ENCODE results near the gene LDHD. TPM values are rescaled to one million over a fixed set of nuclear protein-coding genes. Genes with fewer than 3 reads are reported as not detected.

The LDHD gene
- total and polyA plus RNA-seq, 2 experiments from 2014 or later = 0.65 to 1.1 TPM

GRCh38 chr16:75127713-75128415 lies 11.3 kb upstream of the LDHD start:
- Histone ChIP-seq H3K9me3 (ENCODE audit: low read depth) (no peaks in the 10 kb centered on the region), H3K9ac (no peak overlapping the region), H2AFZ (no peak overlapping the region), H3K4me3 (no peak overlapping the region), H3K4me1 (ENCODE audit: insufficient read depth) (no peaks in the 10 kb centered on the region), H4K20me1 (ENCODE audit: insufficient read depth) (no peaks in the 10 kb centered on the region), H3F3A (ENCODE audit: insufficient read depth) (no peaks in the 10 kb centered on the region), H3K27ac (no peak overlapping the region), H3K9me2 (ENCODE audit: insufficient read depth) (no peaks in the 10 kb centered on the region), H3K79me2 (ENCODE audit: insufficient read depth) (no peaks in the 10 kb centered on the region), H3K27me3 (replicated peaks; ENCODE audit: insufficient read depth) (no peaks in the 10 kb centered on the region; the same call in 1 of the 2 replicates), H3K36me3 (ENCODE audit: low read depth) (no peaks in the 10 kb centered on the region), H3K4me2 (ENCODE audit: unreplicated experiment) (no peak overlapping the region)
- WGBS, 2 experiments (ENCODE audit: low coverage in 1 of 2, low lambda C conversion rate in 2 of 2, missing lambda C conversion rate in 2 of 2) = 36 to 39% methylated on average over 4 of the region's 4 CpGs
- DNase-seq = no peak
- TF ChIP-seq EZH2 (IDR thresholded peaks at IDR 0.05; ENCODE audit: insufficient read depth, poor library complexity, severe bottlenecking) (no peak), EZH2phosphoT487 (IDR thresholded peaks at IDR 0.05; ENCODE audit: insufficient read depth, low read depth) (no peak)
- in situ Hi-C loops (cut with MboI) = no loop called here

DNA sequence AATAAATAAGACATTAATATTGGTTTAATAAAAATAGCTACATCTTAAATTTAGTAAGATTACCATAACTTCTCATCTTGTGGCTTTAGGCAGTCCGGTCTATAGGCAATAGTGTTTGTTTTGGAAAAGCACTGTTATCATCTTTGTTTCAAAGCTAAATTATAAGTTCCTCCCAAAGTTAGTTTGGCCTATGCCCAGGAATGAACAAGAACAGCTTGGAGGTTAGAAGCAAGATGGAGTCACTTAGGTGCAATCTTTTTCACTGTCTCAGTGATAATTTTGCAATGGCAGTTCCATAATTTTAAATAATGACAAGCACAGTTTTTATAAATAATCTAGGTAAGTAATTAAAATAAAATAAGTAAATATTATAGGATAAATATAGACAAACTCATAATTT lies 6.0 kb upstream of the LDHD start:
- TF ChIP-seq EZH2phosphoT487 (IDR thresholded peaks at IDR 0.05; ENCODE audit: insufficient read depth, low read depth) (no peak), EZH2 (IDR thresholded peaks at IDR 0.05; ENCODE audit: insufficient read depth, poor library complexity, severe bottlenecking) (no peak)
- H3K4me2 ChIP-seq (ENCODE audit: unreplicated experiment) = no peak overlapping the region
- H3K9ac ChIP-seq = no peak overlapping the region
- H3K9me3 ChIP-seq (ENCODE audit: low read depth) = no peaks in the 10 kb centered on the region
- no peak overlapping the region for H2AFZ ChIP-seq
- no peaks in the 10 kb centered on the region for H3F3A ChIP-seq (ENCODE audit: insufficient read depth)
- H4K20me1 ChIP-seq (ENCODE audit: insufficient read depth) = no peaks in the 10 kb centered on the region
- H3K4me3 ChIP-seq = no peak overlapping the region
- no peak overlapping the region for H3K27ac ChIP-seq
- no peak for DNase-seq
- no peaks in the 10 kb centered on the region for H3K27me3 ChIP-seq (replicated peaks; ENCODE audit: insufficient read depth)
- no peaks in the 10 kb centered on the region for H3K4me1 ChIP-seq (ENCODE audit: insufficient read depth)
- H3K36me3 ChIP-seq (ENCODE audit: low read depth) = no peaks in the 10 kb centered on the region
- H3K9me2 ChIP-seq (ENCODE audit: insufficient read depth) = no peaks in the 10 kb centered on the region
- no peaks in the 10 kb centered on the region for H3K79me2 ChIP-seq (ENCODE audit: insufficient read depth)
- 63 to 66% methylated on average over 1 of the region's 1 CpG for WGBS, 2 experiments (ENCODE audit: low coverage in 1 of 2, low lambda C conversion rate in 2 of 2, missing lambda C conversion rate in 2 of 2)
- in situ Hi-C loops (cut with MboI) = no loop called here

GRCh38 chr16:75121949-75122568 lies 5.5 kb upstream of the LDHD start:
- DNase-seq = no peak
- WGBS, 2 experiments (ENCODE audit: low coverage in 1 of 2, low lambda C conversion rate in 2 of 2, missing lambda C conversion rate in 2 of 2) = 75 to 87% methylated on average over 6 of the region's 6 CpGs
- Histone ChIP-seq H3F3A (ENCODE audit: insufficient read depth) (no peaks in the 10 kb centered on the region), H3K4me3 (no peak overlapping the region), H3K36me3 (ENCODE audit: low read depth) (no peaks in the 10 kb centered on the region), H3K27me3 (replicated peaks; ENCODE audit: insufficient read depth) (no peaks in the 10 kb centered on the region), H3K27ac (no peak overlapping the region), H2AFZ (no peak overlapping the region), H3K9me2 (ENCODE audit: insufficient read depth) (no peaks in the 10 kb centered on the region), H3K9ac (no peak overlapping the region), H3K9me3 (ENCODE audit: low read depth) (no peaks in the 10 kb centered on the region), H3K4me1 (ENCODE audit: insufficient read depth) (no peaks in the 10 kb centered on the region), H3K79me2 (ENCODE audit: insufficient read depth) (no peaks in the 10 kb centered on the region), H3K4me2 (ENCODE audit: unreplicated experiment) (no peak overlapping the region), H4K20me1 (ENCODE audit: insufficient read depth) (no peaks in the 10 kb centered on the region)
- in situ Hi-C loops (cut with MboI) = no loop called here
- TF ChIP-seq EZH2phosphoT487 (IDR thresholded peaks at IDR 0.05; ENCODE audit: insufficient read depth, low read depth) (no peak), EZH2 (IDR thresholded peaks at IDR 0.05; ENCODE audit: insufficient read depth, poor library complexity, severe bottlenecking) (no peak)

GRCh38 chr16:75120253-75120652 lies 3.7 kb upstream of the LDHD start:
- in situ Hi-C loops (cut with MboI) = no loop called here
- H3K36me3 ChIP-seq (ENCODE audit: low read depth) = no peaks in the 10 kb centered on the region
- no peak for DNase-seq
- WGBS, 2 experiments (ENCODE audit: low coverage in 1 of 2, low lambda C conversion rate in 2 of 2, missing lambda C conversion rate in 2 of 2) = 56 to 71% methylated on average over 4 of the region's 4 CpGs
- no peak overlapping the region for H3K4me3 ChIP-seq
- H4K20me1 ChIP-seq (ENCODE audit: insufficient read depth) = no peaks in the 10 kb centered on the region
- no peak overlapping the region for H3K9ac ChIP-seq
- no peaks in the 10 kb centered on the region for H3F3A ChIP-seq (ENCODE audit: insufficient read depth)
- no peaks in the 10 kb centered on the region for H3K9me3 ChIP-seq (ENCODE audit: low read depth)
- no peaks in the 10 kb centered on the region for H3K4me1 ChIP-seq (ENCODE audit: insufficient read depth)
- no peaks in the 10 kb centered on the region for H3K27me3 ChIP-seq (replicated peaks; ENCODE audit: insufficient read depth)
- H3K9me2 ChIP-seq (ENCODE audit: insufficient read depth) = no peaks in the 10 kb centered on the region
- no peak overlapping the region for H3K27ac ChIP-seq
- no peak overlapping the region for H3K4me2 ChIP-seq (ENCODE audit: unreplicated experiment)
- no peaks in the 10 kb centered on the region for H3K79me2 ChIP-seq (ENCODE audit: insufficient read depth)
- TF ChIP-seq EZH2phosphoT487 (IDR thresholded peaks at IDR 0.05; ENCODE audit: insufficient read depth, low read depth) (no peak), EZH2 (IDR thresholded peaks at IDR 0.05; ENCODE audit: insufficient read depth, poor library complexity, severe bottlenecking) (no peak)
- no peak overlapping the region for H2AFZ ChIP-seq

Measured in GM23248 (cell line).